ENCODE measurements around the gene KRTAP10-2.
"Not testable (repeated sequence)": the region's sequence is repeated elsewhere in the genome, so short reads cannot be mapped to it uniquely, and the experiment has no call there.

The KRTAP10-2 gene

DNA sequence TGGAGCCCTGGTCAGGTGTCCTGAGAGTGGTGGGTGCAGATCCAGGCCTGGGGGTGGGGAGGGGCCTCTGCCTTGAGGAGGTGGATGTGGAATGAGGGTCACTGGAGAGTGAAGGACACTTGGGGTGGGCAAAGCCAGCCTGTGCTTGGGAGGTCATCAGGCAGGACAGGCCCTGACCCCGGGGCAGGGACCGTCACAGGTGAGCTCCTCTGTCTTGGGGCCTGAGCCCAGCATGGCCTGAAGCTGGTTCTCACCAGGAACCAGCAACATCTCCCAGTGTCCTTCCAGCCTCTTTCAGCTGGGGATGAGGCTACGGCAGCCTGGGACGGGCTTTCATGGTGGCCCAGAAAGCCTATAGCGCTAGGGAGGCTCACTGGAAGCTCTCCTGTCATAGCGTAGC lies 831 bp upstream of the KRTAP10-2 start:
- no peak overlapping the region for H3K27ac ChIP-seq
- TF ChIP-seq FOXP2 (optimal IDR thresholded peaks at IDR 0.05; ENCODE audit: control extremely low read depth, extremely low read length, insufficient read depth) (no peak), EZH2 (IDR thresholded peaks at IDR 0.05) (no peak), POLR2AphosphoS5 (IDR thresholded peaks at IDR 0.05; ENCODE audit: borderline replicate concordance, low read depth, low read length) (no peak)
- no peak overlapping the region for H3K9ac ChIP-seq (ENCODE audit: insufficient read length)
- H3K36me3 ChIP-seq (ENCODE audit: insufficient read depth, low read length): no peaks in the 10 kb centered on the region
- H3K4me3 ChIP-seq: no peak overlapping the region
- no peak for DNase-seq (ENCODE audit: low read depth, low spot score)
- H3K9me3 ChIP-seq (ENCODE audit: low read depth, low read length): no peaks in the 10 kb centered on the region

DNA sequence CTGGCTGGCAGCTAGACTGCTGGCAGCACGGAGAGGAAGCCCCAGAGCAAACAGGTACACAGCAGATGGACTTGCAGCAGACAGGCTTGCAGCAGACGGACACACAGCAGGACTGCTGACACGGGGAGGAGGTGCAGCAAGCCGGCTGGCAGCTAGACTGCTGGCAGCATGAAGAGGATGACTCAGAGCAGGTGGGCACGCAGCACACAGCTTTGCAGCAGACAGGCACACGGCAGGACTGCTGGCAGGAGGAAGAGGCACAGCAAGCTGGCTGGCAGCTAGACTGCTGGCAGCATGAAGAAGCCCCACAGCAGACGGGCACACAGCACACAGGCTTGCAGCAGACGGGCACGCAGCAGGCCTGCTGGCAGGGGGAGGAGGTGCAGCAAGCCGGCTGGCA lies 498 bp downstream of the KRTAP10-2 start:
- Histone ChIP-seq H3K36me3 (ENCODE audit: insufficient read depth, low read length) (no peaks in the 10 kb centered on the region), H3K9me3 (ENCODE audit: low read depth, low read length) (peaks cover 3% of the 10 kb centered on the region; the same call in 1 of the 2 replicates), H3K9ac (ENCODE audit: insufficient read length) (no peak overlapping the region), H3K4me3 (no peak overlapping the region), H3K27ac (no peak overlapping the region)
- TF ChIP-seq FOXP2 (optimal IDR thresholded peaks at IDR 0.05; ENCODE audit: control extremely low read depth, extremely low read length, insufficient read depth): no peak
- no peak for TF ChIP-seq POLR2AphosphoS5 (IDR thresholded peaks at IDR 0.05; ENCODE audit: borderline replicate concordance, low read depth, low read length)
- no peak for TF ChIP-seq EZH2 (IDR thresholded peaks at IDR 0.05)
- no peak for DNase-seq (ENCODE audit: low read depth, low spot score)

DNA sequence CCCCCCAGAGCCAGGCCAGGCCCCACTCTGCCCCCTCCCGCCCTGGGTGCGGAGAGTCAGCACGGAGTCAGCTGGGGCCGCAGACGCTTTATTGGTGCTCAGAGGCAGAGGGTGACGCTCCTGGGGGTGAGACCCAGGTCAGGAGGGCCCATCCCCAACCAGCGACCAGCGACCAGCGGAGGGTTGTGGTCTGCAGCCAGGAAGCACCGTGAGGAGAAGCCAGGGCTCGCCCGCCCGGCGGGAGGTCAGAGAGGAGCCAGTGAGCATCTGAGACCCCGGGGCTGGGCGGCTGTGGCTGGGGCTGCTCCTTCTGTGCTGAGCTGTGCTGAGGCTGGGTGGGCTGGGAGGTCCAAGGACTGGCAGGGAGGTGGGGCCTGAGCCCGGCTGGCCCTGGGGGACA lies 1.0 kb downstream of the KRTAP10-2 start:
- H3K27ac ChIP-seq; H3K9me3 ChIP-seq (ENCODE audit: low read depth, low read length); H3K4me3 ChIP-seq; DNase-seq (ENCODE audit: low read depth, low spot score); H3K9ac ChIP-seq (ENCODE audit: insufficient read length); H3K36me3 ChIP-seq (ENCODE audit: insufficient read depth, low read length): not testable (repeated sequence)

DNA sequence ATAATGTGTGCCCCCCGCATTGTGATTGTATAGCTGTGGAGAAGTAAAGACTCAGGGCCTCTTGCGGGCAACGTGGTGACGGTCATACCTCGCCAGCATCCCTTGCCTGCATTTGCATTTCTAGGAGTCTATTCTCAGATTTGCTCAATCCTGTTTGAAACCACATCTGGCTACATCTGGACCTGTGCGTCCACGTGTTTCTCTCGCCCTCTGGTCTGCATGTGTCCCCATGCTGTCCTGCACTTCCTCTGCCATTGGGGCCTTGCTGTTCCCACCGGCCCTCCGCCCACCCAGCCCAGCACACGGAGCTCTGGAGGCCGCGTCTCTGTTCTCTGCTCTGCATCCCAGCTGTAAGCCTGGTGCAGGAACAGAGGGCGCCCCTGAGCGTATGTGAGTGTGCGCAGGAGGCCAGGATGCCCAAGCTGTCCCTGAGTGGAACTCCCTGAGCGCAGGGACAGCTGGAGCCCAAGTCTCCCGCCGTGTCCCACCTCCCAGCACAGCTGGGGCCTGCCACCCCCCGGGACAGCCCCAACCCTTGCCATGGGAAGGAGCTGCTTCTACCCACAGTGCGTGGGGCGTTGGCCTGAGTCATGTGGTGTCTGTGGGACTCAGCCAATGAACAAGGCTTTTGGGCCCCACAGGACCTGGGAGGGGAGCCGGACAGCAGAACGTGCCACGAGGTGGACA lies 1.6 kb downstream of the KRTAP10-2 start:
- Histone ChIP-seq H3K9ac (ENCODE audit: insufficient read length) (no peak overlapping the region), H3K36me3 (ENCODE audit: insufficient read depth, low read length) (no peaks in the 10 kb centered on the region), H3K27ac (no peak overlapping the region), H3K4me3 (no peak overlapping the region), H3K9me3 (ENCODE audit: low read depth, low read length) (peaks cover 3% of the 10 kb centered on the region; the same call in 1 of the 2 replicates)
- no peak for DNase-seq (ENCODE audit: low read depth, low spot score)
- TF ChIP-seq FOXP2 (optimal IDR thresholded peaks at IDR 0.05; ENCODE audit: control extremely low read depth, extremely low read length, insufficient read depth) (no peak), POLR2AphosphoS5 (IDR thresholded peaks at IDR 0.05; ENCODE audit: borderline replicate concordance, low read depth, low read length) (no peak), EZH2 (IDR thresholded peaks at IDR 0.05) (no peak)

DNA sequence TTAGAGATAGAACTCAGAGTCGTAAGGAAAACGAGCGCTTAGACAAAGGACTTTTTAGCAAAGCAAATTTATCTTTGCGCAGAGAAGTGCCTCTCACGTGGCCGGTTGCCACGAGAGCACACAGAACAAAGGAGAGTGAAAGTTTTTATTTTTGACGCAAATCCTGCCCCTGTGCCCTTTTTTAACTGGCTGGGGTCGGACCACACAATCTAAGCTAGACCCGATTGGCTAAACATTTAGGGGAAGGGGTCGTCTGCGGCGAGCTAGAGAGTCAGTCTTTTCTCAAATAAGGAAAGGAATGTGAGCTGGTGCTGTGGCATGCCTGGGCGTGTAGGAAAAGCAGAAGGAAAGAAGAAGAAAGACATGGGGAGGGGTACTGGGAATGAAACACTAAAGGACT lies 2.4 kb downstream of the KRTAP10-2 start:
- 0 out of 2 replicates have a peak, but pooled peaks cover 3% of the 10 kb centered on the region for H3K36me3 ChIP-seq (ENCODE audit: insufficient read depth, low read length)
- H3K9ac ChIP-seq (ENCODE audit: insufficient read length): no peak overlapping the region
- TF ChIP-seq POLR2AphosphoS5 (IDR thresholded peaks at IDR 0.05; ENCODE audit: borderline replicate concordance, low read depth, low read length) (no peak), FOXP2 (optimal IDR thresholded peaks at IDR 0.05; ENCODE audit: control extremely low read depth, extremely low read length, insufficient read depth) (no peak), EZH2 (IDR thresholded peaks at IDR 0.05) (no peak)
- H3K9me3 ChIP-seq (ENCODE audit: low read depth, low read length): peaks cover 3% of the 10 kb centered on the region; the same call in 1 of the 2 replicates
- DNase-seq (ENCODE audit: low read depth, low spot score): no peak
- H3K27ac ChIP-seq: no peak overlapping the region
- H3K4me3 ChIP-seq: no peak overlapping the region

DNA sequence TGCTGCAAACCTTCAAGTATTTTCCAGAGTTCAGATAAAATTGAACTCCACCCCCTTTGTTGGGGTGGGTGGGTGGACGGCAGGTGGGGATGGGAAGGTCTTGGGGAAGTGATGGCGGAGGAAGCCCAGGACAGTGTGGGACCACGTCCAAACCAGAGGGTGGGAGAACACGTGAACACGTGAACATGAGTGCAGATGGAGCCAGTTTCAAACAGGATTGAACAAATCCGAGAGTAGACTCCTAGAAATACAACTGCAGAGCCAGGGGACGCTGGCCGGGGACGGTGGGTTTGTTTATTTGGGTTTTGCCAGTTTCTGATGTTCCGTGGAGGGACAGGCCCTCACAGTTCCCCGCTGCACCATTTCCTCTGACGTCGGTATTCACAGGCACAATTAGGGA lies 2.9 kb downstream of the KRTAP10-2 start:
- H3K9me3 ChIP-seq (ENCODE audit: low read depth, low read length): peaks cover 3% of the 10 kb centered on the region; the same call in 1 of the 2 replicates
- TF ChIP-seq FOXP2 (optimal IDR thresholded peaks at IDR 0.05; ENCODE audit: control extremely low read depth, extremely low read length, insufficient read depth) (no peak), POLR2AphosphoS5 (IDR thresholded peaks at IDR 0.05; ENCODE audit: borderline replicate concordance, low read depth, low read length) (no peak), EZH2 (IDR thresholded peaks at IDR 0.05) (no peak)
- H3K9ac ChIP-seq (ENCODE audit: insufficient read length): no peak overlapping the region
- no peak overlapping the region for H3K27ac ChIP-seq
- no peak overlapping the region for H3K4me3 ChIP-seq
- no peak for DNase-seq (ENCODE audit: low read depth, low spot score)
- H3K36me3 ChIP-seq (ENCODE audit: insufficient read depth, low read length): 0 out of 2 replicates have a peak, but pooled peaks cover 4% of the 10 kb centered on the region

DNA sequence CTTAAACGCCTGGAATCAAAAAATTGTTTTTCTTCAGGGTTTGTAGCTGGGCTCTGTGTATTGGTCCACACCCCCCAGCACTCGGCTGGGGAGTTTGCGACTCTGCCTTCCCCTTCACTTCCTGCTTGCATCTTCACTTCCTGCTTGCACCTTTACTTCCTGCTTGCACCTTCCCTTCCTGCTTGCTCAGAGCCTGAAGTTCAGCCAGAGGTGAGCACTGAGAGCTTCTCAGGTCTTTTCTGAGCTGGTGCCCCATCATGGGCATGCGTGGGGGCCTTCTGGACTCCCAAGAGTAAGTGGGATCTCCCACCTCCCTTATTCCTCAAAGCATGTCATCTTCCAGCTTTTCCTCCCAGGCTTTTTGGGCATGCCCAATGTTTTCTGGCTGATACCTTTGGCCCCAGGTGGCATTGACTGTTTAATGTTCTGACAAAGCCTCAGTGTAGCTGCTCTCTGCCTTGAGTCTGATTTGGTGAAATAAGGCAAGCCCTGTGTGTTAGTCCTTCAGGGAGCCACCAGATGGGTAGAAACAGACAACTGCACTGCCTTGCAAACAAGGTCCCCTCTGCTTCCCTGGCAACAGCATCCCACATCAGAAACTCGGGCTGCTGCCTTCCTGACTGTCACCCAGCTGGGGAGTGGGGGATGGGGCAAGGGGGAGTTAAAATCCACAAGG lies 3.5 kb downstream of the KRTAP10-2 start:
- H3K9me3 ChIP-seq (ENCODE audit: low read depth, low read length): peaks cover 3% of the 10 kb centered on the region; the same call in 1 of the 2 replicates
- TF ChIP-seq EZH2 (IDR thresholded peaks at IDR 0.05) (no peak), POLR2AphosphoS5 (IDR thresholded peaks at IDR 0.05; ENCODE audit: borderline replicate concordance, low read depth, low read length) (no peak), FOXP2 (optimal IDR thresholded peaks at IDR 0.05; ENCODE audit: control extremely low read depth, extremely low read length, insufficient read depth) (no peak)
- DNase-seq (ENCODE audit: low read depth, low spot score): no peak
- no peak overlapping the region for H3K27ac ChIP-seq
- no peak overlapping the region for H3K9ac ChIP-seq (ENCODE audit: insufficient read length)
- H3K4me3 ChIP-seq: no peak overlapping the region
- 0 out of 2 replicates have a peak, but pooled peaks cover 4% of the 10 kb centered on the region for H3K36me3 ChIP-seq (ENCODE audit: insufficient read depth, low read length)

DNA sequence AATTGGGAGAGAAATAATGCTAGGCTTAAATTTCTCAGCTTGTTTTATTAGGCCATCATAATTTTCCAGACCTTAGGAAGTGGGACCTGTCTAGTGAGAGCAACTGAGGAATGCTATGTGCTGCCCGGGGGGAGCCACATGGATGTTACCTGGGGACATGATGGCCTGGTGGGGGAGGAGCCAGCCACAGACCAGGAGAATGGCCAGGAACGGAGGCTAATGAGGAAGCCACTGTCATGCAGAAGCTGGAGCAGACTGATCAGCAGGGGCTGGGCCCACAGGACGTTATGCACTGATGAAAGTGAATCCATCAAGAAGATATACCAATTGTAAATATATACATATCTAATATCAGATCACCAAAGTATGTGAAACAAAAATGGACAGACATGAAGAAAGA lies 6.7 kb downstream of the KRTAP10-2 start:
- H3K36me3 ChIP-seq (ENCODE audit: insufficient read depth, low read length): 0 out of 2 replicates have a peak, but pooled peaks cover 4% of the 10 kb centered on the region
- DNase-seq (ENCODE audit: low read depth, low spot score): no peak
- no peak overlapping the region for H3K9ac ChIP-seq (ENCODE audit: insufficient read length)
- no peak overlapping the region for H3K27ac ChIP-seq
- H3K4me3 ChIP-seq: no peak overlapping the region
- TF ChIP-seq EZH2 (IDR thresholded peaks at IDR 0.05): no peak
- TF ChIP-seq FOXP2 (optimal IDR thresholded peaks at IDR 0.05; ENCODE audit: control extremely low read depth, extremely low read length, insufficient read depth): no peak
- no peak for TF ChIP-seq POLR2AphosphoS5 (IDR thresholded peaks at IDR 0.05; ENCODE audit: borderline replicate concordance, low read depth, low read length)
- H3K9me3 ChIP-seq (ENCODE audit: low read depth, low read length): peaks cover 3% of the 10 kb centered on the region; the same call in 1 of the 2 replicates
